OCI-LY7 (cell line): ENCODE measurements around the gene DAPK2. TPM values are rescaled to one million over a fixed set of nuclear protein-coding genes. Genes with fewer than 3 reads are reported as not detected.
"Not testable (repeated sequence)": the region's sequence is repeated elsewhere in the genome, so short reads cannot be mapped to it uniquely, and the experiment has no call there.

Source experiments
- BruUV-seq: library from RNA; stranded (reverse); fragments of 400-500 nt; replicated peaks from 2 replicates; lab custom pipeline; 2021; lab: Mats Ljungman, UMichigan
- CTCF ChIA-PET: fragments of 300-600 bp; sonication (Branson Sonifier 250); formaldehyde crosslinking; loops from one replicate; lab custom pipeline; 2022; ENCODE audit warnings: antibody characterized with exemption; ENCODE audit not compliant: unreplicated experiment; lab: Charles Lee
- POLR2A ChIA-PET: fragments of 300-600 bp; sonication (Branson Sonifier 250); formaldehyde crosslinking; loops from one replicate; lab custom pipeline; 2022; ENCODE audit warnings: antibody characterized with exemption; lab: Charles Lee
- DNase-seq: peaks from one replicate; pipeline ENCODE4 v3.0.0-alpha.2; 2015; ENCODE audit warnings: low spot score
- H2AFZ ChIP-seq: fragments of 200-600 bp; sonication (generic), shearing (Covaris generic); 2 replicates; pipeline ENCODE4 v1.6.1; 2014; ENCODE audit warnings: mild to moderate bottlenecking, antibody characterized with exemption, low read length, moderate library complexity
- H3K27ac ChIP-seq: fragments of 200-600 bp; sonication (generic); 2 replicates; pipeline ENCODE4 v1.5.1; 2014; ENCODE audit warnings: mixed run types, low read depth, mild to moderate bottlenecking, moderate library complexity, low read length, inconsistent platforms; ENCODE audit not compliant: poor library complexity, severe bottlenecking
- H3K36me3 ChIP-seq: fragments of 200-600 bp; sonication (generic); 2 replicates; pipeline ENCODE4 v1.6.1; 2014; ENCODE audit warnings: mild to moderate bottlenecking, antibody characterized with exemption, low read length, moderate library complexity, mixed read lengths; ENCODE audit not compliant: insufficient read depth
- H3K4me1 ChIP-seq: fragments of 200-600 bp; sonication (generic); 2 replicates; pipeline ENCODE4 v1.5.1; 2014; ENCODE audit warnings: mild to moderate bottlenecking, low read length; ENCODE audit not compliant: insufficient read depth, poor library complexity, severe bottlenecking
- H3K4me2 ChIP-seq: fragments of 200-600 bp; sonication (generic); 2 replicates; pipeline ENCODE4 v1.6.1; 2014; ENCODE audit warnings: mild to moderate bottlenecking, low read length
- H3K4me3 ChIP-seq: fragments of 200-600 bp; sonication (generic); 2 replicates; pipeline ENCODE4 v1.5.1; 2014; ENCODE audit warnings: mild to moderate bottlenecking, low read depth, low read length; ENCODE audit not compliant: poor library complexity, severe bottlenecking
- H3K79me2 ChIP-seq: fragments of 200-600 bp; sonication (generic); 2 replicates; pipeline ENCODE4 v1.6.1; 2016; ENCODE audit warnings: low read depth, mild to moderate bottlenecking, low read length, moderate library complexity, mixed read lengths; ENCODE audit not compliant: insufficient read depth
- H3K9me2 ChIP-seq: fragments of 200-600 bp; sonication (generic); 2 replicates; pipeline ENCODE4 v1.6.1; 2016; ENCODE audit warnings: mild to moderate bottlenecking, low read length, mixed read lengths; ENCODE audit not compliant: insufficient read depth
- H3K9me3 ChIP-seq: fragments of 200-600 bp; sonication (generic); 2 replicates; pipeline ENCODE4 v1.6.1; 2014; ENCODE audit warnings: mild to moderate bottlenecking, mixed run types, low read length, mixed read lengths
- H4K20me1 ChIP-seq: fragments of 200-600 bp; sonication (generic); 2 replicates; pipeline ENCODE4 v1.6.1; 2014; ENCODE audit warnings: mild to moderate bottlenecking, antibody characterized with exemption, low read length, moderate library complexity, mixed read lengths; ENCODE audit not compliant: insufficient read depth
- EZH2phosphoT487 ChIP-seq: fragments of 200-600 bp; sonication (generic); IDR thresholded peaks from 2 replicates; pipeline ENCODE4 v1.6.1; 2018; ENCODE audit warnings: low read depth, borderline replicate concordance, mild to moderate bottlenecking, mixed run types, antibody characterized with exemption, low read length, moderate library complexity, mixed read lengths
- intact Hi-C: fragments of 100-400 bp; cut with micrococcal nuclease; formaldehyde crosslinking; loops from one replicate; pipeline ENCODE4 v1.10.0; 2022; ENCODE audit not compliant: unreplicated experiment
- total RNA-seq, 2 experiments: library from RNA; depleted of rRNA in 1 of 2; stranded (reverse); fragments of >200 nt in 1 of 2; shearing (Covaris generic) in 1 of 2; gene quantifications; 2 replicates each; pipeline ENCODE4 v1.2.3, GENCODE V29; 2014 to 2022
- TF ChIP-seq, protein P1 (sequence below): fragments of 200-600 bp; sonication (generic); conservative IDR thresholded peaks from 2 replicates; pipeline ENCODE4 v1.5.1; 2014; ENCODE audit warnings: mild to moderate bottlenecking, antibody characterized with exemption, low read length, moderate library complexity, mixed read lengths

The DAPK2 gene
- total RNA-seq, 2 experiments from 2014 or later: 0.36 to 1.2 TPM

DNA sequence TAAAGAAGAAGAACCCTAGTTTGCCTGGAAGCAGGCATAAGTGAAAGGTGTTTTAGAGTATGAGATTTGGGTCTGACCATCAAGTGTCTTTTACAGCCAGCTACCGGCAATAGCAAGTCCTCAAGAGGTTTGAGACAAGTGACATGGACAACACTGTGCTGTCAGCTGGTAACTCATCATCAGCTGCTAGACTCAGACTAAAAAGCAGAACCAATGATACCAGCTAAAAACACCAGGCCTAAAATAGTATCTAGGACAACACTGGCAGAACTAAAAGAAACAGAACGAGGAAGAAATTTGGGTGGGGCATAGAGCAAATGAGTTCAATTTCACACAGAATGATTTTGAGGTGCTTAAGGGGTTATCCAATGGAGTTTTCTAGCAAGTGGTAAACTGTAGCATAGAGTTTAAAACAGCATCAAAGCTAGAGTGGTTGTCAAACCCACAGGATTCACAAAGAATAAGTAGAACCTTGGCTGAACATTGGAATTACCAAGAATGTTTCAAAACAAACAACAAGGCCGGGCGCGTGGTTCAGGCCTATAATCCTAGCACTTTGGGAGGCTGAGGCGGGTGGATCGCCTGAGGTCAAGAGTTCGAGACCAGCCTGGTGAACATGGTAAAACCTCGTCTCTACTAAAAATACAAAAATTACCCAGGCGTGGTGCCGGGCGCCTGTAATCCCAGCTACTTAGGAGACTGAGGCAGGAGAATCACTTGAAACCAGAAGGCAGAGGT lies 43.4 kb upstream of the DAPK2 start:
- H3K79me2 ChIP-seq: peaks cover 64% of the 10 kb centered on the region; the same call in 1 of the 2 replicates
- H2AFZ ChIP-seq: no peak overlapping the region
- H3K4me2 ChIP-seq: peak overlapping the region; percentile 90
- no peaks in the 10 kb centered on the region for H3K9me3 ChIP-seq
- peak overlapping the region; percentile 29 for H3K4me3 ChIP-seq
- H3K4me1 ChIP-seq: peaks cover 45% of the 10 kb centered on the region
- no peaks in the 10 kb centered on the region for H3K9me2 ChIP-seq
- peak overlapping the region; percentile 44 for H3K27ac ChIP-seq
- H3K36me3 ChIP-seq: peaks cover 45% of the 10 kb centered on the region
- intact Hi-C loops: loop anchor here (5.0 to 10.0 kb wide), 2 partner anchors 293 to 615 kb away; partner anchors contain the start of gene PCLAF
- peaks cover 10% of the 10 kb centered on the region; the same call in 1 of the 2 replicates for H4K20me1 ChIP-seq
- POLR2A ChIA-PET: no interaction called here
- BruUV-seq: no TSS peak
- DNase-seq: peak; percentile 67
- CTCF ChIA-PET: no interaction called here
- TF ChIP-seq, protein P1, sequence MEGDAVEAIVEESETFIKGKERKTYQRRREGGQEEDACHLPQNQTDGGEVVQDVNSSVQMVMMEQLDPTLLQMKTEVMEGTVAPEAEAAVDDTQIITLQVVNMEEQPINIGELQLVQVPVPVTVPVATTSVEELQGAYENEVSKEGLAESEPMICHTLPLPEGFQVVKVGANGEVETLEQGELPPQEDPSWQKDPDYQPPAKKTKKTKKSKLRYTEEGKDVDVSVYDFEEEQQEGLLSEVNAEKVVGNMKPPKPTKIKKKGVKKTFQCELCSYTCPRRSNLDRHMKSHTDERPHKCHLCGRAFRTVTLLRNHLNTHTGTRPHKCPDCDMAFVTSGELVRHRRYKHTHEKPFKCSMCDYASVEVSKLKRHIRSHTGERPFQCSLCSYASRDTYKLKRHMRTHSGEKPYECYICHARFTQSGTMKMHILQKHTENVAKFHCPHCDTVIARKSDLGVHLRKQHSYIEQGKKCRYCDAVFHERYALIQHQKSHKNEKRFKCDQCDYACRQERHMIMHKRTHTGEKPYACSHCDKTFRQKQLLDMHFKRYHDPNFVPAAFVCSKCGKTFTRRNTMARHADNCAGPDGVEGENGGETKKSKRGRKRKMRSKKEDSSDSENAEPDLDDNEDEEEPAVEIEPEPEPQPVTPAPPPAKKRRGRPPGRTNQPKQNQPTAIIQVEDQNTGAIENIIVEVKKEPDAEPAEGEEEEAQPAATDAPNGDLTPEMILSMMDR: no peak
- no peak for TF ChIP-seq EZH2phosphoT487

DNA sequence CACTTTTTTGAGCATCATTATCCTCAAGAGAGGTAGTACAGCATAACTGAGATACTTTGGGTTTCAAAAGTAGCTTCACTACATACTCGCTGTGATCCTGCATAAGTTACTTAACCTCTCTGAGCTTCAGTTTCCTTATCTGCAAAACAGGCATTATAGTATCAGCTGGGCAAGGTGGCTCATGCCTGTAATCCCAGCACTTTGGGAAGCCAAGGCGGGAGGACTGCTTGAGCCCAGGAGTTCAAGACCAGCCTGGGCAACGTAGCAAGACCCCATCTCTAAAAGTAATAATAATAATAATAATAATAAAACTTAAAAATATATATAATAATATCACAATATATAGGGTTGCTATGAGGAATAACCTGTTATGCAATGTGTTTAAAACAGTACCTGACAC lies 36.5 kb upstream of the DAPK2 start:
- TF ChIP-seq, protein P1: no peak
- no peak for TF ChIP-seq EZH2phosphoT487
- Histone ChIP-seq H3K79me2 (peaks cover 5% of the 10 kb centered on the region; the same call in 1 of the 2 replicates), H3K4me1 (no peaks in the 10 kb centered on the region), H2AFZ (no peak overlapping the region), H4K20me1 (no peaks in the 10 kb centered on the region), H3K27ac (no peak overlapping the region), H3K4me2 (no peak overlapping the region), H3K4me3 (no peak overlapping the region), H3K9me2 (no peaks in the 10 kb centered on the region), H3K36me3 (peaks cover 72% of the 10 kb centered on the region), H3K9me3 (no peaks in the 10 kb centered on the region)
- DNase-seq: no peak
- BruUV-seq: TSS peak; percentile 23
- ChIA-PET CTCF (no interaction called here), POLR2A (no interaction called here)
- intact Hi-C loops: no loop called here

DNA sequence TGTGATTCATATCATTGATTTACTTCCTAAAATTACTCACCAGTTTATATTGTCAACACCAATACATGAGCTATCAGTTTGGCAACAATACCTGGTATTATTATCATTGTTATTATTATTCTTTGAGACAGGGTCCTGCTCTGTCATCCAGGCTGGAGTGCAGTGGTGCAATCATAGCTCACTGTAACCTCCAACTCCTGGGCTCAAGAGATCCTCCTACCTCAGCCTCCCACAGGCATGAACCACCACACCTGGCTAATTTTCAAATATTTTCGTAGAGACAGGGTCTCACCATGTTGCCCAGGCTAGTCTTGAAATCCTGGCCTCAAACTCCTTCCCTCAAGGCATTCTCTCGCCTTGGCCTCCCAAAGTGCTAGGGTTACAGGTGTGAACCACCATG lies 27.2 kb upstream of the DAPK2 start:
- CTCF ChIA-PET, H3K9me3 ChIP-seq, H2AFZ ChIP-seq, H3K4me1 ChIP-seq, H4K20me1 ChIP-seq, H3K9me2 ChIP-seq, H3K79me2 ChIP-seq, H3K4me3 ChIP-seq, DNase-seq, H3K4me2 ChIP-seq, H3K27ac ChIP-seq, intact Hi-C loops, BruUV-seq: not testable (repeated sequence)
- POLR2A ChIA-PET: interaction anchor here (0.6 kb wide), 1 partner anchor 605 kb away, joined by 3 read pairs; no protein-coding TSS in a partner anchor
- H3K36me3 ChIP-seq: peaks cover 57% of the 10 kb centered on the region
